ENCODE data around the gene PCDHGA9. TPM values are rescaled to one million over a fixed set of nuclear protein-coding genes. Genes with fewer than 3 reads are reported as not detected.
"Not testable (repeated sequence)": the region's sequence is repeated elsewhere in the genome, so short reads cannot be mapped to it uniquely, and the experiment has no call there.

PCDHGA9 gene
- total RNA-seq, 6 experiments from 2014 or later = 1.0 to 2.5 (median 1.3) TPM

GRCh38 chr5:141407790-141408505 is 5.4 kb downstream of the PCDHGA9 start, which contains the start of gene PCDHGB6:
Gene PCDHGB6, plus strand, starts transcription at chr5:141408021. Its CDS starts 182 bp downstream, at chr5:141408203.
- H3K4me1 ChIP-seq, H3K27ac ChIP-seq, H3K36me3 ChIP-seq, H3K27me3 ChIP-seq: not testable (repeated sequence)
- Histone ChIP-seq H3K9me3 (peaks cover 0 to 15% (median 5%) of the 10 kb centered on the region in 4 donors), H3K4me3 (peak within 1 kb of the TSS; percentile 14 to 44 (median 25))
- intact Hi-C loops (cut with DNase I) = loop anchor here in 1 of 2 donors (10.0 kb wide), 1 partner anchor 147 kb away; no protein-coding TSS in a partner anchor
- TF ChIP-seq, protein P1, sequence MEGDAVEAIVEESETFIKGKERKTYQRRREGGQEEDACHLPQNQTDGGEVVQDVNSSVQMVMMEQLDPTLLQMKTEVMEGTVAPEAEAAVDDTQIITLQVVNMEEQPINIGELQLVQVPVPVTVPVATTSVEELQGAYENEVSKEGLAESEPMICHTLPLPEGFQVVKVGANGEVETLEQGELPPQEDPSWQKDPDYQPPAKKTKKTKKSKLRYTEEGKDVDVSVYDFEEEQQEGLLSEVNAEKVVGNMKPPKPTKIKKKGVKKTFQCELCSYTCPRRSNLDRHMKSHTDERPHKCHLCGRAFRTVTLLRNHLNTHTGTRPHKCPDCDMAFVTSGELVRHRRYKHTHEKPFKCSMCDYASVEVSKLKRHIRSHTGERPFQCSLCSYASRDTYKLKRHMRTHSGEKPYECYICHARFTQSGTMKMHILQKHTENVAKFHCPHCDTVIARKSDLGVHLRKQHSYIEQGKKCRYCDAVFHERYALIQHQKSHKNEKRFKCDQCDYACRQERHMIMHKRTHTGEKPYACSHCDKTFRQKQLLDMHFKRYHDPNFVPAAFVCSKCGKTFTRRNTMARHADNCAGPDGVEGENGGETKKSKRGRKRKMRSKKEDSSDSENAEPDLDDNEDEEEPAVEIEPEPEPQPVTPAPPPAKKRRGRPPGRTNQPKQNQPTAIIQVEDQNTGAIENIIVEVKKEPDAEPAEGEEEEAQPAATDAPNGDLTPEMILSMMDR (IDR thresholded peaks at IDR 0.05) = peak; percentile 51 to 62 (median 53)
- 9% methylated on average over 24 of the region's 51 CpGs for WGBS (ENCODE audit: insufficient coverage, low coverage, low lambda C conversion rate, missing lambda C conversion rate)
- ATAC-seq (peak; percentile 92 to 98 (median 96)), DNase-seq (peak; percentile 58 to 68 (median 66))

DNA sequence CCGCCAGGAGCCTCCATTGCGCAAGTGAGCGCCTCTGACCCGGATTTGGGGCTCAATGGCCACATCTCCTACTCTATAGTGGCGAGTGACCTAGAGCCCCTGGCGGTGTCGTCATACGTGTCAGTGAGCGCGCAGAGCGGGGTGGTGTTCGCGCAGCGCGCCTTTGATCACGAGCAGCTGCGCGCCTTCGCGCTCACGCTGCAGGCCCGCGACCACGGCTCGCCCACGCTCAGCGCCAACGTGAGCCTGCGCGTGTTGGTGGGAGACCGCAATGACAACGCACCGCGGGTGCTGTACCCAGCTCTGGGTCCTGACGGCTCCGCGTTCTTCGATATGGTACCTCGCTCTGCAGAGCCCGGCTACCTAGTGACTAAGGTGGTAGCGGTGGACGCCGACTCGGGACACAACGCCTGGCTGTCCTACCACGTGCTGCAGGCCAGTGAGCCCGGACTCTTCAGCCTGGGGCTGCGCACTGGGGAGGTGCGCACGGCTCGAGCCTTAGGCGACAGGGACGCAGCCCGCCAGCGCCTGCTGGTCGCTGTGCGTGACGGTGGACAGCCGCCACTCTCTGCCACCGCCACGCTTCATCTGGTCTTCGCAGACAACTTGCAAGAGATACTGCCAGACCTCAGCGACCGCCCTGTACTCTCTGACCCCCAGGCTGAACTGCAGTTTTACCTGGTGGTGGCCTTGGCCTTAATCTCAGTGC is 7.2 kb downstream of the PCDHGA9 start:
- H3K9me3 ChIP-seq = peaks cover 0 to 6% (median 5%) of the 10 kb centered on the region in 4 donors
- intact Hi-C loops (cut with DNase I) = loop anchor here (10.0 kb wide), 2 partner anchors 145 to 165 kb away; partner anchors contain the start of gene PCDHB15 (in 1 of the 2)
- WGBS (ENCODE audit: insufficient coverage, low coverage, low lambda C conversion rate, missing lambda C conversion rate) = 33% methylated on average over 11 of the region's 64 CpGs
- DNase-seq (peak in 1 of 3 donors; percentile 32), ATAC-seq (no peak)
- H3K4me3 ChIP-seq = no peak overlapping the region
- no peaks in the 10 kb centered on the region for H3K27me3 ChIP-seq
- TF ChIP-seq, protein P1 (IDR thresholded peaks at IDR 0.05) = no peak
- TF ChIP-seq POLR2A (IDR thresholded peaks at IDR 0.05) = no peak
- H3K27ac ChIP-seq = no peak overlapping the region
- no peaks in the 10 kb centered on the region for H3K4me1 ChIP-seq
- no peaks in the 10 kb centered on the region for H3K36me3 ChIP-seq

DNA sequence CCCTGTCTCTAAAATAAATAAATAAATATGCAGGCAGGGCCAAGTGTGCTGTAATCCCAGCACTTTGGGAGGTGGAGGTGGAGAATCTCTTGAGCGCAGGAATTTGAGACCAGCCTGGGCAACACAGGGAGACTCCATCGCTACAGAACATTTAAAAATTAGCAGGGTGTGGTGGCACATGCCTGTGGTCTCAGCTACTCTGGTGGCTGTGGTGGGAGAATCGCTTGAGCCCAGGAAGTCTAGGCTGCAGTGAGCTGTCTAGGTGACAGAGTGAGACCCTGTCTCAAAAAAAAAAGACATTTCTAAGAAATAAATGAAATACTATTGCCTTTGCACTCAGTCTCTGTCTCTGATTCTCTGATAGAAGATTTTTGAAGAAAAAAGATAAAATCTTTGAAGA is 9.0 kb downstream of the PCDHGA9 start:
- Histone ChIP-seq H3K36me3 (no peaks in the 10 kb centered on the region), H3K4me3 (no peak overlapping the region), H3K27me3 (no peaks in the 10 kb centered on the region), H3K9me3 (peaks cover 0 to 15% (median 5%) of the 10 kb centered on the region in 4 donors), H3K4me1 (no peaks in the 10 kb centered on the region), H3K27ac (no peak overlapping the region)
- TF ChIP-seq, protein P1 (IDR thresholded peaks at IDR 0.05) = no peak
- no peak for TF ChIP-seq POLR2A (IDR thresholded peaks at IDR 0.05)
- no peak for ATAC-seq
- intact Hi-C loops (cut with DNase I) = loop anchor here in 1 of 2 donors (10.0 kb wide), 1 partner anchor 167 kb away; the partner anchor contains the start of gene PCDHB15
- 70% methylated on average over 3 of the region's 3 CpGs for WGBS (ENCODE audit: insufficient coverage, low coverage, low lambda C conversion rate, missing lambda C conversion rate)
- DNase-seq = no peak

DNA sequence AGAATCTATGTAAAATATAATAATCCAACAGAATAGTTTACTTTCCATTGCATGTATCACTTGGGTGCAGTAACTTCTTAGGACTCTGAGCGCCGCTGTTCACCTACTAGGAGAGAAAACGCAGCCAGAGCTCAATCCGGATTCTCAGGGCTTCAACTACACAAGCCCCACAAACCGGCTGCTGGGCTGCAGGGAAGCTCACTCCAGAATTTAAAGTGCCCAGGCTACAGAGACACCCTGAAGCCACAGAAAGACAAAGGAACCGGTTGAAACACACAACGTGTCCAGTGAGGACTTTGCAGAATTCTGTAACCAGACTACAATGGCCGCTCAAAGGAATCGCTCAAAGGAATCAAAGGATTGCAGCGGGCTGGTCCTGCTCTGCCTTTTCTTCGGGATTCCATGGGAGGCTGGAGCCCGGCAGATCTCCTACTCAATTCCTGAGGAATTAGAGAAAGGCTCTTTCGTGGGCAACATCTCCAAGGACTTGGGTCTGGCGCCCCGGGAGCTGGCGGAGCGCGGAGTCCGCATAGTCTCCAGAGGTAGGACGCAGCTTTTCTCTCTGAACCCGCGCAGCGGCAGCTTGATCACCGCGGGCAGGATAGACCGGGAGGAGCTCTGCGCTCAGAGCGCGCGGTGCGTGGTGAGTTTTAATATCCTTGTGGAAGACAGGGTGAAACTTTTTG is 10.4 kb downstream of the PCDHGA9 start, which contains the start of gene PCDHGA10:
PCDHGA10 (plus strand) TSS at position 134 of the 686 bp plus-strand sequence; CDS start at position 323, 189 bp downstream.
- WGBS (ENCODE audit: insufficient coverage, low coverage, low lambda C conversion rate, missing lambda C conversion rate) = 9% methylated on average over 26 of the region's 31 CpGs
- DNase-seq (peak in 2 of 3 donors; percentile 62 to 70), ATAC-seq (peak; percentile 79 to 86 (median 85))
- Histone ChIP-seq H3K4me1 (no peaks in the 10 kb centered on the region), H3K27ac (peak within 1 kb of the TSS in 2 of 3 donors; percentile 4 to 30), H3K27me3 (no peaks in the 10 kb centered on the region), H3K36me3 (no peaks in the 10 kb centered on the region), H3K9me3 (peaks cover 0 to 16% (median 5%) of the 10 kb centered on the region in 4 donors), H3K4me3 (peak within 1 kb of the TSS; percentile 26 to 56 (median 45))
- intact Hi-C loops (cut with DNase I) = loop anchor here in 1 of 2 donors (10.0 kb wide), 1 partner anchor 168 kb away; the partner anchor contains the start of gene PCDHB15
- TF ChIP-seq, protein P1 (IDR thresholded peaks at IDR 0.05) = peak; percentile 46 to 62 (median 52)
- no peak for TF ChIP-seq POLR2A (IDR thresholded peaks at IDR 0.05)

All from right lobe of liver (tissue), 6 donors.